Tibial artery (tissue), 4 donors: ENCODE results near the gene CISH.

ENCODE experiments used
- DNase-seq, 2 donors: peaks; one replicate each; pipeline ENCODE4 v3.0.0-alpha.2; 2019
- H3K27ac ChIP-seq, 2 donors: fragments of 200-600 bp; sonication (generic) in 1 of 2; 1 replicate in 1 of 2; 2 replicates in 1 of 2; pipeline ENCODE4 v1.5.1; 2018 to 2019; ENCODE audit warnings: mild to moderate bottlenecking in 1 of 2
- H3K27me3 ChIP-seq, 2 donors: fragments of 200-600 bp; sonication (generic) in 1 of 2; one replicate each; pipeline versions ENCODE4 v1.5.1 to v1.6.0; 2016 to 2019
- H3K36me3 ChIP-seq, 3 donors: fragments of 200-600 bp; sonication (generic) in 2 of 3; one replicate each; pipeline ENCODE4 v1.5.1; 2016 to 2019; ENCODE audit warnings: mild to moderate bottlenecking in 2 of 3
- H3K4me1 ChIP-seq, 4 donors: fragments of 200-600 bp; sonication (generic) in 2 of 4; 1 replicate in 3 of 4; 2 replicates in 1 of 4; pipeline ENCODE4 v1.5.1; 2016 to 2019
- H3K4me3 ChIP-seq, 2 donors: fragments of 200-600 bp; sonication (generic) in 1 of 2; 1 replicate in 1 of 2; 2 replicates in 1 of 2; pipeline ENCODE4 v1.5.1; 2018 to 2019; ENCODE audit warnings: mild to moderate bottlenecking in 2 of 2
- H3K9me3 ChIP-seq, 3 donors: fragments of 200-600 bp; sonication (generic) in 1 of 3; one replicate each; pipeline ENCODE4 v1.5.1; 2016 to 2019
- CTCF ChIP-seq, 2 experiments: fragments of 200-600 bp in 1 of 2; fragments of 450-650 bp in 1 of 2; IDR thresholded peaks; one replicate each; pipeline ENCODE4 v1.5.1; 2017 to 2019; ENCODE audit warnings: antibody characterized with exemption in 2 of 2, mild to moderate bottlenecking in 1 of 2, moderate library complexity in 1 of 2
- intact Hi-C: fragments of 100-400 bp; cut with DNase I; formaldehyde crosslinking; loops from one replicate; pipeline ENCODE4 v1.15.0; 2023; ENCODE audit warnings: low total_unique reads

The CISH gene

GRCh38 chr3:50572158-50572557, 39.4 kb downstream of the CISH start:
- Histone ChIP-seq H3K4me3 (no peak overlapping the region), H3K27ac (peak overlapping the region in 1 of 2 donors; percentile 29), H3K36me3 (peaks cover 0 to 42% (median 17%) of the 10 kb centered on the region in 3 donors), H3K4me1 (peaks cover 0 to 30% (median 19%) of the 10 kb centered on the region in 4 donors), H3K27me3 (no peaks in the 10 kb centered on the region), H3K9me3 (no peaks in the 10 kb centered on the region)
- intact Hi-C loops, result loop anchor here (10.0 kb wide), 1 partner anchor 813 kb away; the partner anchor contains the start of gene MANF
- peak; percentile 94 to 97 for TF ChIP-seq CTCF (IDR thresholded peaks at IDR 0.05)
- peak; percentile 60 to 80 for DNase-seq

GRCh38 chr3:50571486-50571885, 40.1 kb downstream of the CISH start:
- no peaks in the 10 kb centered on the region for H3K27me3 ChIP-seq
- no peak overlapping the region for H3K4me3 ChIP-seq
- H3K4me1 ChIP-seq, result peaks cover 0 to 37% (median 25%) of the 10 kb centered on the region in 4 donors
- no peaks in the 10 kb centered on the region for H3K9me3 ChIP-seq
- intact Hi-C loops, result loop anchor here (1.0 to 10.0 kb wide), 2 partner anchors 41 to 813 kb away; partner anchors contain the start of gene MANF
- TF ChIP-seq CTCF (IDR thresholded peaks at IDR 0.05), result no peak
- DNase-seq, result no peak
- H3K36me3 ChIP-seq, result peaks cover 0 to 36% (median 10%) of the 10 kb centered on the region in 3 donors
- no peak overlapping the region for H3K27ac ChIP-seq

GRCh38 chr3:50570508-50571279, 40.9 kb downstream of the CISH start:
- H3K4me1 ChIP-seq, result peaks cover 0 to 38% (median 25%) of the 10 kb centered on the region in 4 donors
- H3K4me3 ChIP-seq, result peak overlapping the region in 1 of 2 donors; percentile 67
- TF ChIP-seq CTCF (IDR thresholded peaks at IDR 0.05), result no peak
- H3K27ac ChIP-seq, result peak overlapping the region in 1 of 2 donors; percentile 78
- no peaks in the 10 kb centered on the region for H3K9me3 ChIP-seq
- peaks cover 0 to 28% (median 7%) of the 10 kb centered on the region in 3 donors for H3K36me3 ChIP-seq
- intact Hi-C loops, result loop anchor here (1.0 to 10.0 kb wide), 2 partner anchors 42 to 814 kb away; partner anchors contain the start of gene MANF
- no peak for DNase-seq
- no peaks in the 10 kb centered on the region for H3K27me3 ChIP-seq

GRCh38 chr3:50568947-50569749, 42.4 kb downstream of the CISH start, which contains the start of gene HEMK1:
HEMK1 (plus strand) TSS chr3:50569522; CDS start chr3:50571105, 1,583 bp downstream.
- H3K4me1 ChIP-seq, result peaks cover 0 to 38% (median 25%) of the 10 kb centered on the region in 4 donors
- TF ChIP-seq CTCF (IDR thresholded peaks at IDR 0.05), result no peak
- H3K27ac ChIP-seq, result peak within 1 kb of the TSS; percentile 78 to 79
- peaks cover 0 to 16% (median 7%) of the 10 kb centered on the region in 3 donors for H3K36me3 ChIP-seq
- intact Hi-C loops, result no loop called here
- H3K4me3 ChIP-seq, result peak within 1 kb of the TSS; percentile 67 to 68
- peak; percentile 98 to 99 for DNase-seq
- no peaks in the 10 kb centered on the region for H3K9me3 ChIP-seq
- no peaks in the 10 kb centered on the region for H3K27me3 ChIP-seq

GRCh38 chr3:50567386-50568167, 44.0 kb downstream of the CISH start, which contains the start of gene C3orf18:
C3orf18 (minus strand) TSS chr3:50567747; CDS start chr3:50565699, 2,048 bp downstream.
- Histone ChIP-seq H3K27ac (peak within 1 kb of the TSS; percentile 78 to 79), H3K4me3 (peak within 1 kb of the TSS; percentile 67 to 68), H3K36me3 (peaks cover 0 to 11% (median 1%) of the 10 kb centered on the region in 3 donors), H3K4me1 (peaks cover 0 to 34% (median 25%) of the 10 kb centered on the region in 4 donors), H3K9me3 (no peaks in the 10 kb centered on the region), H3K27me3 (no peaks in the 10 kb centered on the region)
- intact Hi-C loops, result no loop called here
- peak; percentile 94 to 96 for DNase-seq
- peak in 1 of 2 experiments; percentile 7 for TF ChIP-seq CTCF (IDR thresholded peaks at IDR 0.05)
